HCT116 (cell line): ENCODE data around the gene ISM1. TPM values are rescaled to one million over a fixed set of nuclear protein-coding genes. Genes with fewer than 3 reads are reported as not detected.
"Not testable (repeated sequence)": the region's sequence is repeated elsewhere in the genome, so short reads cannot be mapped to it uniquely, and the experiment has no call there.

Source experiments
- ATAC-seq: fragments of 200-7000 bp; cut with Tn5 transposase; 2 replicates; pipeline ENCODE4 v1.9.1; 2020; ENCODE audit warnings: mild to moderate bottlenecking, moderate library complexity
- BruUV-seq: library from RNA; stranded (reverse); fragments of 400-500 nt; replicated peaks from 2 replicates; lab custom pipeline; 2021; lab: Mats Ljungman, UMichigan
- CTCF ChIA-PET: fragments of 300-600 bp; sonication (Branson Sonifier 250); formaldehyde crosslinking; loops from one replicate; lab custom pipeline; 2021; ENCODE audit warnings: antibody characterized with exemption; lab: Charles Lee
- POLR2A ChIA-PET: fragments of 300-600, 350-600 bp; sonication (Branson Sonifier 250); formaldehyde crosslinking; loops from one replicate; lab custom pipeline; 2021; ENCODE audit warnings: antibody characterized with exemption; lab: Charles Lee
- RAD21 ChIA-PET, 2 experiments: fragments of 300-600 bp; sonication (Branson Sonifier 250); formaldehyde crosslinking; loops; one replicate each; lab custom pipeline; 2023; ENCODE audit warnings: low total read pairs in 2 of 2; ENCODE audit not compliant: uncharacterized antibody in 2 of 2, unreplicated experiment in 2 of 2, low non-redundant PET in 1 of 2; lab: Charles Lee
- DNase-seq: peaks from one replicate; pipeline ENCODE4 v3.0.0-alpha.2; 2010; ENCODE audit warnings: low read depth, low spot score
- H2AFZ ChIP-seq: fragments of 200-600 bp; shearing (Covaris generic), sonication (generic); 2 replicates; pipeline ENCODE4 v1.6.1; 2017; ENCODE audit warnings: low read depth, mixed run types, mixed read lengths, antibody characterized with exemption, low read length; ENCODE audit not compliant: poor library complexity, severe bottlenecking
- H3K27ac ChIP-seq: 2 replicates; pipeline ENCODE4 v1.5.1; 2012; ENCODE audit warnings: low read depth, low read length
- H3K27me3 ChIP-seq: fragments of 200-600 bp; sonication (generic); 2 replicates; pipeline ENCODE4 v1.6.1; 2016; ENCODE audit warnings: mixed run types, low read length, mixed read lengths; ENCODE audit not compliant: insufficient read depth
- H3K36me3 ChIP-seq, 2 experiments: fragments of 200-500 bp in 1 of 2; fragments of 200-600 bp in 1 of 2; sonication (Bioruptor generic) in 1 of 2; sonication (generic) in 1 of 2; 2 replicates each; pipeline versions ENCODE4 v1.5.1 to v1.6.1; 2014 to 2016; ENCODE audit warnings: low read length in 2 of 2, inconsistent platforms in 1 of 2, mixed read lengths in 1 of 2, mixed run types in 1 of 2; ENCODE audit not compliant: insufficient read depth in 2 of 2, control insufficient read depth in 1 of 2
- H3K4me1 ChIP-seq, 2 experiments: fragments of 200-600 bp in 1 of 2; sonication (generic) in 1 of 2; 2 replicates each; pipeline versions ENCODE4 v1.5.1 to v1.6.1; 2012 to 2017; ENCODE audit warnings: low read length in 2 of 2, inconsistent platforms in 1 of 2, mild to moderate bottlenecking in 1 of 2, mixed read lengths in 1 of 2, mixed run types in 1 of 2, moderate library complexity in 1 of 2; ENCODE audit not compliant: insufficient read depth in 2 of 2, control insufficient read depth in 1 of 2
- H3K4me2 ChIP-seq: fragments of 200-600 bp; sonication (generic); 2 replicates; pipeline ENCODE4 v1.6.1; 2017; ENCODE audit warnings: mixed run types, low read length, mixed read lengths
- H3K4me3 ChIP-seq, 2 experiments: fragments of 200-600 bp in 1 of 2; sonication (generic) in 1 of 2; replicated peaks in 1 of 2; 2 replicates each; pipeline ENCODE4 v1.5.1; 2011 to 2016; ENCODE audit warnings: low read length in 2 of 2, control low read depth in 1 of 2, low read depth in 1 of 2, mild to moderate bottlenecking in 1 of 2, mixed read lengths in 1 of 2, mixed run types in 1 of 2
- H3K79me2 ChIP-seq: fragments of 200-600 bp; sonication (generic); 2 replicates; pipeline ENCODE4 v1.6.1; 2017; ENCODE audit warnings: mild to moderate bottlenecking, mixed run types, low read length, moderate library complexity, mixed read lengths; ENCODE audit not compliant: insufficient read depth
- H3K9ac ChIP-seq: fragments of 200-600 bp; sonication (generic); 2 replicates; pipeline ENCODE4 v1.6.1; 2016; ENCODE audit warnings: low read length, mixed read lengths
- H3K9me2 ChIP-seq: fragments of 200-600 bp; sonication (generic), shearing (Covaris generic); 2 replicates; pipeline ENCODE4 v1.6.1; 2017; ENCODE audit warnings: mixed run types, mild to moderate bottlenecking, moderate library complexity; ENCODE audit not compliant: insufficient read depth
- H3K9me3 ChIP-seq, 2 experiments: fragments of 200-500 bp in 1 of 2; fragments of 200-600 bp in 1 of 2; sonication (Bioruptor generic) in 1 of 2; sonication (generic) in 1 of 2; 2 replicates each; pipeline ENCODE4 v1.6.1; 2014 to 2017; ENCODE audit warnings: low read length in 2 of 2, mixed read lengths in 2 of 2, inconsistent platforms in 1 of 2, low read depth in 1 of 2, mild to moderate bottlenecking in 1 of 2, mixed run types in 1 of 2, moderate library complexity in 1 of 2; ENCODE audit not compliant: control insufficient read depth in 1 of 2, insufficient read depth in 1 of 2
- H4K20me1 ChIP-seq: fragments of 200-600 bp; sonication (generic), shearing (Covaris generic); 2 replicates; pipeline ENCODE4 v1.6.1; 2017; ENCODE audit warnings: mixed run types, mild to moderate bottlenecking, moderate library complexity; ENCODE audit not compliant: insufficient read depth
- ATF3 ChIP-seq: IDR thresholded peaks from 2 replicates; pipeline ENCODE4 v1.6.1; 2012
- CBX3 ChIP-seq: IDR thresholded peaks from 2 replicates; pipeline ENCODE4 v1.6.1; 2012; ENCODE audit warnings: low read depth
- CEBPB ChIP-seq: IDR thresholded peaks from 2 replicates; pipeline ENCODE4 v1.6.1; 2012; ENCODE audit warnings: low read depth
- ELF1 ChIP-seq: IDR thresholded peaks from 2 replicates; pipeline ENCODE4 v1.6.1; 2012; ENCODE audit warnings: low read depth, borderline replicate concordance
- EZH2 ChIP-seq: fragments of 200-600 bp; sonication (generic); IDR thresholded peaks from 2 replicates; pipeline ENCODE4 v1.6.1; 2017; ENCODE audit warnings: antibody characterized with exemption, mixed run types
- FOSL1 ChIP-seq: IDR thresholded peaks from 2 replicates; pipeline ENCODE4 v1.6.1; 2012; ENCODE audit warnings: low read depth
- JUND ChIP-seq: IDR thresholded peaks from 2 replicates; pipeline ENCODE4 v1.6.1; 2012
- MAX ChIP-seq: IDR thresholded peaks from 2 replicates; pipeline ENCODE4 v1.6.1; 2012
- POLR2A ChIP-seq: IDR thresholded peaks from 2 replicates; pipeline ENCODE4 v1.7.0; 2011; ENCODE audit warnings: borderline replicate concordance; ENCODE audit not compliant: insufficient read depth, insufficient read length; ENCODE audit errors: extremely low read depth
- POLR2AphosphoS5 ChIP-seq: IDR thresholded peaks from 2 replicates; pipeline ENCODE4 v1.6.1; 2011; ENCODE audit warnings: mild to moderate bottlenecking, low read depth, low read length, moderate library complexity
- RAD21 ChIP-seq: IDR thresholded peaks from 2 replicates; pipeline ENCODE4 v1.6.1; 2012; ENCODE audit warnings: low read depth, mild to moderate bottlenecking
- SP1 ChIP-seq: IDR thresholded peaks from 2 replicates; pipeline ENCODE4 v1.6.1; 2012; ENCODE audit warnings: low read depth
- TCF7L2 ChIP-seq: IDR thresholded peaks from 2 replicates; pipeline ENCODE4 v1.7.0; 2011; ENCODE audit warnings: borderline replicate concordance, inconsistent platforms; ENCODE audit not compliant: insufficient read depth, insufficient read length; ENCODE audit errors: extremely low read depth
- ZBTB33 ChIP-seq: IDR thresholded peaks from 2 replicates; pipeline ENCODE4 v1.6.1; 2011; ENCODE audit warnings: mild to moderate bottlenecking, low read length, moderate library complexity; ENCODE audit not compliant: insufficient replicate concordance; ENCODE audit errors: extremely low read depth
- ZFX ChIP-seq: fragments of 450-650 bp; IDR thresholded peaks from 2 replicates; pipeline ENCODE4 v1.6.1; 2017
- ZNF274 ChIP-seq: fragments of 200-500 bp; sonication (Bioruptor generic); IDR thresholded peaks from 2 replicates; pipeline ENCODE4 v1.6.1; 2014; ENCODE audit warnings: mild to moderate bottlenecking, low read depth, low read length, inconsistent platforms
- intact Hi-C: fragments of 100-400 bp; cut with micrococcal nuclease; formaldehyde crosslinking; loops from 2 replicates; pipeline ENCODE4 v1.10.0; 2022
- total RNA-seq: library from RNA; stranded (reverse); gene quantifications from one replicate; pipeline ENCODE4 v1.2.1, GENCODE V29; 2021; ENCODE audit not compliant: unreplicated experiment

The ISM1 gene
- total RNA-seq, 1 experiment from 2014 or later: 0.37 TPM

- no peaks in the 10 kb centered on the region for H3K9me2 ChIP-seq
- no peak overlapping the region for H3K4me3 ChIP-seq
- RAD21 ChIA-PET: no interaction called here
- CTCF ChIA-PET: no interaction called here
- no peak for ATAC-seq
- no peaks in the 10 kb centered on the region for H3K36me3 ChIP-seq
- no peaks in the 10 kb centered on the region for H3K9me3 ChIP-seq
- POLR2A ChIA-PET: no interaction called here
- no peaks in the 10 kb centered on the region for H3K27me3 ChIP-seq
- H3K79me2 ChIP-seq: no peaks in the 10 kb centered on the region
- H4K20me1 ChIP-seq: no peaks in the 10 kb centered on the region
- TF ChIP-seq CEBPB: no peak
- TF ChIP-seq ZFX: no peak
- TF ChIP-seq POLR2A: no peak
- TF ChIP-seq TCF7L2: no peak
- TF ChIP-seq RAD21: no peak
- no peak for TF ChIP-seq FOSL1
- no peak for TF ChIP-seq ZNF274
- TF ChIP-seq MAX: no peak
- TF ChIP-seq JUND: no peak
- no peak for TF ChIP-seq EZH2
- no peak for TF ChIP-seq ELF1
- TF ChIP-seq CBX3: no peak
- no peak for TF ChIP-seq ATF3
- TF ChIP-seq ZBTB33: no peak
- no peak for TF ChIP-seq POLR2AphosphoS5
- no peak for TF ChIP-seq SP1
- BruUV-seq: no TSS peak
- H3K27ac ChIP-seq: no peak overlapping the region
- H3K9ac ChIP-seq: no peak overlapping the region
- H3K4me2 ChIP-seq: no peak overlapping the region
- no peak for DNase-seq
- H2AFZ ChIP-seq: no peak overlapping the region
- intact Hi-C loops: no loop called here
- peaks cover 2 to 8% of the 10 kb centered on the region in 2 experiments; a peak in 1 of 4 replicates for H3K4me1 ChIP-seq
Measured at GRCh38 chr20:13234961-13235360, 13.9 kb downstream of the ISM1 start.

GRCh38 chr20:13236360-13236759, 15.3 kb downstream of the ISM1 start:
- H3K4me3 ChIP-seq, H2AFZ ChIP-seq, H3K27ac ChIP-seq, H3K9me3 ChIP-seq, H3K27me3 ChIP-seq, intact Hi-C loops, H4K20me1 ChIP-seq, H3K36me3 ChIP-seq, BruUV-seq, POLR2A ChIA-PET, H3K4me1 ChIP-seq, DNase-seq, RAD21 ChIA-PET, H3K4me2 ChIP-seq, H3K9ac ChIP-seq, H3K79me2 ChIP-seq, ATAC-seq, CTCF ChIA-PET, H3K9me2 ChIP-seq: not testable (repeated sequence)
